OCI-LY7 (cell line): Measurements from ENCODE around the gene KCTD5.
"Not testable (repeated sequence)": the region's sequence is repeated elsewhere in the genome, so short reads cannot be mapped to it uniquely, and the experiment has no call there.

Source experiments
- EZH2phosphoT487 ChIP-seq: fragments of 200-600 bp; sonication (generic); IDR thresholded peaks from 2 replicates; pipeline ENCODE4 v1.6.1; 2018; ENCODE audit warnings: low read depth, borderline replicate concordance, mild to moderate bottlenecking, mixed run types, antibody characterized with exemption, low read length, moderate library complexity, mixed read lengths
- TF ChIP-seq, protein P1 (sequence below): fragments of 200-600 bp; sonication (generic); conservative IDR thresholded peaks from 2 replicates; pipeline ENCODE4 v1.5.1; 2014; ENCODE audit warnings: mild to moderate bottlenecking, antibody characterized with exemption, low read length, moderate library complexity, mixed read lengths

- TF ChIP-seq, protein P1, sequence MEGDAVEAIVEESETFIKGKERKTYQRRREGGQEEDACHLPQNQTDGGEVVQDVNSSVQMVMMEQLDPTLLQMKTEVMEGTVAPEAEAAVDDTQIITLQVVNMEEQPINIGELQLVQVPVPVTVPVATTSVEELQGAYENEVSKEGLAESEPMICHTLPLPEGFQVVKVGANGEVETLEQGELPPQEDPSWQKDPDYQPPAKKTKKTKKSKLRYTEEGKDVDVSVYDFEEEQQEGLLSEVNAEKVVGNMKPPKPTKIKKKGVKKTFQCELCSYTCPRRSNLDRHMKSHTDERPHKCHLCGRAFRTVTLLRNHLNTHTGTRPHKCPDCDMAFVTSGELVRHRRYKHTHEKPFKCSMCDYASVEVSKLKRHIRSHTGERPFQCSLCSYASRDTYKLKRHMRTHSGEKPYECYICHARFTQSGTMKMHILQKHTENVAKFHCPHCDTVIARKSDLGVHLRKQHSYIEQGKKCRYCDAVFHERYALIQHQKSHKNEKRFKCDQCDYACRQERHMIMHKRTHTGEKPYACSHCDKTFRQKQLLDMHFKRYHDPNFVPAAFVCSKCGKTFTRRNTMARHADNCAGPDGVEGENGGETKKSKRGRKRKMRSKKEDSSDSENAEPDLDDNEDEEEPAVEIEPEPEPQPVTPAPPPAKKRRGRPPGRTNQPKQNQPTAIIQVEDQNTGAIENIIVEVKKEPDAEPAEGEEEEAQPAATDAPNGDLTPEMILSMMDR = not testable (repeated sequence)
- not testable (repeated sequence) for TF ChIP-seq EZH2phosphoT487
Observed at GRCh38 chr16:2683041-2683440, 718 bp downstream of the KCTD5 start.
